NCI-H1048 (cell line): Measurements from ENCODE around the gene SMIM44.
"Not testable (repeated sequence)": the region's sequence is repeated elsewhere in the genome, so short reads cannot be mapped to it uniquely, and the experiment has no call there.

Experiments
- DNase-seq: peaks from one replicate; lab custom pipeline; 2025; lab: John Stamatoyannopoulos, UW

SMIM44 gene

DNA sequence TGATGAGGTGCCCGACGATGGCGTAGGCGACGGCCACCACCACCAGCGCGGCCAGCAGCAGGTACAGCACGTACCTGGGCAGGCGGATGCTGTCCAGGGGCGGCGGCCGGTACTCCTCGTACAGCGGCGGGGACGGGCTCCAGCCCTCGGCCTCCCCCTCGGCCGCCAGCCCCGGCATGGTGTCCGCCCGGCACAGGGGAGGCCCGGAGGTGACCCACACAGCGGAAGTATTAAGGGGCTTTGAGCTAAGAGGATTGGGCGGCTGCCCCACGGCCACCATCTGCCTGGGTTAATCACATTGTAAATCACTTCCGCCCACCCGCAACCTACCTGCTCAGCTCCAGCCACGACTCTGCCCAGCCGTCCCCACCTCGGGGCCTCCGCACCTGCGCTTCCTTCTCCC lies at the start of gene SMIM44:
Gene SMIM44 (minus strand): TSS at position 216 of the 403 bp plus-strand sequence. CDS start 38 bp downstream, at position 178.
- no peak for DNase-seq

DNA sequence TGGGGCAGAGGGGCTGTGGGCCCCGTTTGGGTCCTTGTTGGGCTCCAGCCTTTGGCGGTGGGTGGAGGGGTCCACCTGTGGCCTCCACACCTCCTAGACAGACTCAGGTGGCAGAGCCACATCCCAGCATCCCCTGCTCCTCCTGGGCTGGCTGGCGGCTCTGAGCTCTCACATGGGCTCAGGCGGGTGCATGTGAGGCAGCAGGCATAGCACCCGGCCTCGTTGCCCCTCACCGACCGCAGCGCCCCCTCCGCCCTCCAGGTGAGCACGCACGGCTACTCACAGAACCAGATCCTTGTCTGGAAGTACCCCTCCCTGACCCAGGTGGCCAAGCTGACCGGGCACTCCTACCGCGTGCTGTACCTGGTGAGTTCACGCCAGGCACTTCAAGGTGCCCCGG lies 49.8 kb upstream of the SMIM44 start:
- DNase-seq = no peak

DNA sequence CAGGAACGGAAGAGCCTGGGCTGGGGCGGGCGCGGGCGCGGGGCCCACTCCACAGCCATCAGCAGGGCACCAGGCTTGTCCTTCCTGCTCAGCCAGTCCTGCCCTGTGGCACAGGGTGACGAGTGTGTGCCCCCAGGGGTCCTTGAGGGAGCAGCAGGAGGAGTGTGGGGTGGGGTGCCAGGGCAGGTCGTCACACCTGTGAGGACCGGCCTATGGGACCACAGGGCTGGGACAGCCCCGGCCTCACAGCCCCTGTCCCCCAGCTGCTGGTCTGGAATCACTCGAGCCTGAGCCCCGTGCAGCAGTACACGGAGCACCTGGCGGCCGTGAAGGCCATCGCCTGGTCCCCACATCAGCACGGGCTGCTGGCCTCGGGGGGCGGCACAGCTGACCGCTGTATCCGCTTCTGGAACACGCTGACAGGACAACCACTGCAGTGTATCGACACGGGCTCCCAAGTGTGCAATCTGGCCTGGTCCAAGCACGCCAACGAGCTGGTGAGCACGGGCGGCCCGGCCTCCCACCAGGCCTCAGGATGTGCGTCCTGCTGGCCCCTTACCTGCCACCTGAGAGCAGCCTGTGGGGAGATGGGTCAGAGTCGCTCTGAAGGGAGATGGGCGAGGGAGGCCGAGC lies 49.0 kb upstream of the SMIM44 start:
- no peak for DNase-seq

DNA sequence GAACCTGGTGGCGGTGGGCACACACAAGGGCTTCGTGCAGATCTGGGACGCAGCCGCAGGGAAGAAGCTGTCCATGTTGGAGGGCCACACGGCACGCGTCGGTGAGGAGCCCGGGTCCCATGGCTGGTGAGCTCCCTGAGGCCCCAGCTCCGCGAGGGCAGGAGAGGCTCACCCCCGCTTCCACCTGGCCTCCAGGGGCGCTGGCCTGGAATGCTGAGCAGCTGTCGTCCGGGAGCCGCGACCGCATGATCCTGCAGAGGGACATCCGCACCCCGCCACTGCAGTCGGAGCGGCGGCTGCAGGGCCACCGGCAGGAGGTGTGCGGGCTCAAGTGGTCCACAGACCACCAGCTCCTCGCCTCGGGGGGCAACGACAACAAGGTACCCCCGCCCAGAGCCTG lies 48.5 kb upstream of the SMIM44 start:
- no peak for DNase-seq

DNA sequence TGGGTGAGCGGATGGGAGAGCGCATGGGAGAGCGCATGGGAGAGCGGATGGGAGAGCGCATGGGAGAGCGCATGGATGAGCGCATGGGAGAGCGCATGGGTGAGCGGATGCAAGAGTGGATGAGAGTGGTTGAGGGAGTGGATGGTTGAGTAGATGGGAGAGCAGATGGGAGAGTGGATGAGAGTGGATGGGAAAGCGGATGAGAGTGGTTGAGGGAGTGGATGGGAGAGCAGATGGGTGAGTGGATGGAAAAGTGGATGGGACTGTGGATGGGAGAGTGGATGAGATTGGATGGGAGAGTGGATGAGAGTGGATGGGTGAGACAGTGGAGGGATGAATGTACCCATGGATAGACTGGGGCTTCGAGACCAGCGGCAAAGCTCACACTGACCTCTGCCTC lies 47.1 kb upstream of the SMIM44 start:
- DNase-seq = no peak

DNA sequence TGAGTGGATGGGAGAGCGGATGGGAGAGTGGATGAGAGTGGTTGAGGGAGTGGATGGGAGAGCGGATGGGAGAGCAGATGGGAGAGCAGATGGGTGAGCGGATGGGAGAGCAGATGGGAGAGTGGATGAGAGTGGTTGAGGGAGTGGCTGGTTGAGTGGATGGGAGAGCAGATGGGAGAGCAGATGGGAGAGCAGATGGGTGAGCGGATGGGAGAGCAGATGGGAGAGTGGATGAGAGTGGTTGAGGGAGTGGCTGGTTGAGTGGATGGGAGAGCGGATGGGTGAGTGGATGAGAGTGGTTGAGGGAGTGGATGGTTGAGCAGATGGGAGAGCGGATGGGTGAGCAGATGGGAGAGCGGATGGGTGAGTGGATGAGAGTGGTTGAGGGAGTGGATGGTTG lies 46.1 kb upstream of the SMIM44 start:
- DNase-seq = not testable (repeated sequence)

DNA sequence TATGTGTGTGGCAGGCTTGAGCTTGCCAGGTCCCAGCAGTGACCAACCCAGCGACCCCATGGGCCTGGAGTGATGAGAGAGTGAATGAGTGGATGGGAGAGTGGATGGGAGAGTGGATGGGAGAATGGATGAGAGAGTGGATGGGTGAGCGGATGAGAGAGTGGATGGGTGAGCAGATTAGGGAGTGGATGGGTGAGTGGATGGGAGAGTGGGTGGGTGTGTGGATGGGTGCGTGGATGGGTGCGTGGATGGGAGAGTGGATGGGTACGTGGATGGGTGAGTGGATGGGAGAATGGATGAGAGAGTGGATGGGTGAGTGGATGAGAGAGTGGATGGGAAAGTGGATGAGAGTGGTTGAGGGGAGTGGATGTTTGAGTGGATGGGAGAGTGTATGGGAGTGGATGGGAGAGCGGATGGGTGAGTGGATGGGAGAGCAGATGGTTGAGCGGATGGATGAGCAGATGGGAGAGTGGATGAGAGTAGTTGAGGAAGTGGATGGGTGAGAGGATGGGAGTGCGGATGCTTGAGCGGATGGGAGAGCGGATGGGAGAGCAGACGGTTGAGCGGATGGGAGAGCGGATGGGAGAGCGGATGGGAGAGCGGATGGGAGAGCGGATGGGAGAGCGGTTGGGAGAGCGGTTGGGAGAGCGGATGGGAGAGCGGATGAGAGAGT lies 45.4 kb upstream of the SMIM44 start:
- DNase-seq = no peak

DNA sequence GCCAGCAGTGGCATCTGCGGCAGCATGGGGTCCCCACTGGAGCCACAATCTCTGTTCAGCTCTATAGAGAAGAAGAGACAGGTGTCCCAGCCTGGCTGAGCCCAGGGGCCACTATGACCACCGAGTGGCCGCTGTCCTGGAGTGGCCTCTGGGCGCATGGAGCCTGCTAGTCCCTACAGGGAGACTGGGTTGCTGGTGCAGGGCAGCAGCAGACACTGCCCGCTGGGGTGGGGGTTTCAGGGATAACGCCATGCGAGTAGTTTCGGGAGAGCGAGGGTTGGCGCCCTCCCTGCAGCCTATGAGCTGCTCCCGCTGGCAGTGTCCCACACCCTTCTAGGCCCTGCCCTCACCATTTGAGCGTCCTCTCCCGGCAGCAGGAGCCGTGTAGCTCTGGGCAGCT lies 44.8 kb upstream of the SMIM44 start:
- DNase-seq = no peak

DNA sequence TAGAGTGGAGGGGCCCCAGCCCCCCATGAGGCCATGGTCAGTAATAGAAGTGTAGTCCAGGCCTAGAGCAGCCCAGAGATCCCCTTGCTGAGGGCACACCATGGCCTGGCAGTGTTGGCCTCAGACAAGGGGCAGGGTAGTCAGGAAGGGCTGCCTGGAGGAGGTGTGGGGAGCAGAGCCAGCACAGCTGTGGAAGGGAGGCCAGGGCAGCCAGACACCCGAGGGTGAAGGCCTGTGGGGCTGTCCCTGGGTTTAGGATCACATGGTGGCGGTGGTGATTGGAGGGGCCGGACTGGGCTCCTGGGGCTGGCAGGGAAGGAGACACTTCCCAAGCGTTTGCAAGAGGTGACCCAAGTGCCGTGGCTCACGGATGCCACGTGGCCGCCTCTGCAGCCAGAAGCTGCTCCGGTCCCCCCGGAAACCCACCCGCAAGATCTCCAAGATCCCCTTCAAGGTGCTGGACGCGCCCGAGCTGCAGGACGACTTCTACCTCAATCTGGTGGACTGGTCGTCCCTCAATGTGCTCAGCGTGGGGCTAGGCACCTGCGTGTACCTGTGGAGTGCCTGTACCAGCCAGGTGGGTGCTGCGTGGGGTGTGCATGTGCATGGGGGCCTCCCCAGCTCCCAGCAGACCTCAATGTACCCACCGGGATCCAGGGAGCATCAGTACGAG lies 44.1 kb upstream of the SMIM44 start:
- no peak for DNase-seq

DNA sequence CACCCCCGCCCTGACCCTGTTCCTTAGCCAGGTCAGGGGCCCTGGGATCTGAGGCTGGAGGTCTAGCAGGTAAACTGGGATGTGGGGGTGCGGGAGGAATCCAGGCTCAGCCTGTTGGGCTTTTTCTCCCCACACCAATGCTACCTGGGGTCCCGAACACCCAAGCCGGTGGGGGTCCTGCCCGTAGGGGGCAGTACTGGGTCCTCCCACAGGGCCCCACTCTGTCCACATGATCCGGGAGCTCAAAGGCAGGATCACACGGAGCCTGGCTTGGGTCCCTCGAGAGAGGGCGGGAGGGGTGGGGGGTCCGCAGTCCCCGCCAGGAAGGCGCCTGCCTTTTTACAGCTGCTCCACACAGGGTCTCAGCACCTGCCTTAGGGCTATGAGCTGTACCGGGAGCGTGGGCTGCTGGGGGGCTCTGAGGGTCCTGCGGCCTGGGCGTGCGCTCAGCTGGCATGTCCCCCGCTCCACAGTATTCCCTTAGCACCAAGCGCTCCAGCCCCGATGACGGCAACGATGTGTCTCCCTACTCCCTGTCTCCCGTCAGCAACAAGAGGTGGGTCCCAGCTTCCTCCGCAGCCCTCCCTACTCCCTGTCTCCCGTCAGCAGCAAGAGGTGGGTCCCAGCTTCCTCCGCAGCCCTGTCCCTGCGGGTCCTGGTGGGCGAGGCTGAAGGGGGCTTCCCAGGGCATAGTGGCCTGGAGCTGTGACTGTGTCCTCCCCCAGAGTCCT lies 43.4 kb upstream of the SMIM44 start:
- DNase-seq = no peak

DNA sequence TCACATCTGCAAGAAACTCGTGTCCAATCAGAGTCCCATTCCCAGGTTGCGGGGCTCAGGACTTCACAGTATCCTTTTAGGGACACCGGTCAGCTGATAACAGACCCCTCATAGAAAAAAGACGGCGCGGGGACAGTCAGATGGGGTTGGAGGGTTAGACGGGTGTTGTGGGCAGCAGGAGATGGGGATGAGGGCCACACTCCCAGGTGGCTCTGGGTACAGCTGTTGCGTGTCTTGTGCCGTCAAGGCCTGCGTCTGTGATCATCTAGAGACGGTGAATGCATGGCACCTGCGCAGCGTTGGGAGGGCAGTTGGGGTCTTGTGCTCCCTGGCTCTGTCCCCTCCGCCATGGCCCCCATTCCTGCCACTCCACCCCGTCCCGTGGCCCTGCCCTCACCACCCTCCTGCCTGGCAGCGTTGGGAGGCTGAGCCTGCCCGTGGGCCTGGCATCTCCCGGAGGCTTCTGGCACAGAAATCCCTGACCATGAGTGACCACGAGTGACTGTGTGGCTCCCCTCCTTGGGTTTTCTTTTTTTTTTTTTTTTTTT lies 41.7 kb upstream of the SMIM44 start:
- DNase-seq = no peak

DNA sequence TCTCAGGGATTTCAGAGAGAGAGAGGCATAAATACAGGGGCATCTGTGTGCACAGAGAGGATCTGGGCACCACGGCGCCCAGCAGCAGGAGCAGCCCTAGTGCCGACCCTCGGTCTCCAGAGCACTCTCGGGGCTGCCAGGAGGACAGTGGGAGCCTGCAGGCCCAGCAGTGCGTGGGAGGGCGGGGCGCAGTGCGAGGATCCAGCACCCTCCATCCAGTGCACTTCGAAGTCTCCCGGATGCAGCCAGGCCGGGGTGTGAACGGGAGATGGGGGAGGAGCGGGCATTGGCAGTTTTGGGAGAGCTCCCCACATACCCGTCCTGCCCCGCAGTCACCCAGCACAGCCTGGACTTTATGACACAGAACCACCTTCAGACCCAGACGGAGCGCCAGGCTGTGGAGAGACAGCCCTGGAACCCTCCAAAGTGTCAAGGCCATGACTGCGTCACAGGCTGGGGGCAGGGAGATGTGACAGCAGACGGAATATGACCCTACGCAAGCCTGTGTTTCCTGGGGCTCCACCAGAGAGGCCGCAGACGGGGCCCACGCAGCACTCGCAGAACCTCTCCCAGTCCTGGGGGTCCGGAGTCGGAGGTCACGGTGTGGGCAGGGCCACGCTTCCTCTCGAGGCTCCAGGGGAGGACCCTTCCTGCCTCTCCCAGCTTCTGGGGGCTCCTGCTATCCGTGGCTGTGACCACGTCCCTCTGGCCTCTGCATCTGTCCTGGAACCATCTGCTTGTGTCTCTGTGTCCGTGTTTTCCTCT lies 41.0 kb upstream of the SMIM44 start:
- DNase-seq = no peak

DNA sequence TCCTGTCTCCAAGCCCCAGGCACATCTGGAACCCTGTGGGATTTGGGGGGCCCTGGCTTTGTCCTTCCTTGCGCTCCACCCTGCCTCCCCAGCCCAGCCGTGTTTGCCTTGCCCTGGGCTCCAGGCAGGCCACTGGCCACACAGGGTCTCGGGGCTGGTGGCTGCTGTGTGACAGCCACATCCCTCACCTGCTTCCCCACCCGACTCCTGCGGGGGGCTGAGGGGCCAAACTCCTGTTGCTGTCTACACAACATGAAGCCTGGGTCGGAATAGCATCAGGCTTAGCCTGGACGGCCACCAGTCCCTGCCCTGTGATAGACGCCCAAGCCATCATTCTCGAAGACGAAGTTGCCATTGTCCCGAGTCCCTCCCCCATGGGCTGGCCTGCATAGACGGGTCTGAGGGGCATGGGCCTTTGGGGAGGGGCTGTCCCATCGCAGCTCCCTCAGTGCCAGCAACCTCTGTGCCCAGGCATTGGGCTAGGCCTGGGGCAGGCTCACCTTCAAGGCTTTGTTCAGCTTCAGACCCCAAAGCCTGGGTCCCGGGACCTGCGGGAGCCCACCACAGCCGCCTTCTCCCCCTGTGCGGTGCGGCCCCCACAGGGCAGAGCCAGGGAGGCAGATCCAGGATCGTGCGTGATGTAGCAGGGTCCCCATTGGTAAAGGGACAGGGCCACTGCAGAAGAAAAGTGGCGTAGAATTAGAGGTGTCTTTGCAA lies 40.3 kb upstream of the SMIM44 start:
- DNase-seq = no peak

DNA sequence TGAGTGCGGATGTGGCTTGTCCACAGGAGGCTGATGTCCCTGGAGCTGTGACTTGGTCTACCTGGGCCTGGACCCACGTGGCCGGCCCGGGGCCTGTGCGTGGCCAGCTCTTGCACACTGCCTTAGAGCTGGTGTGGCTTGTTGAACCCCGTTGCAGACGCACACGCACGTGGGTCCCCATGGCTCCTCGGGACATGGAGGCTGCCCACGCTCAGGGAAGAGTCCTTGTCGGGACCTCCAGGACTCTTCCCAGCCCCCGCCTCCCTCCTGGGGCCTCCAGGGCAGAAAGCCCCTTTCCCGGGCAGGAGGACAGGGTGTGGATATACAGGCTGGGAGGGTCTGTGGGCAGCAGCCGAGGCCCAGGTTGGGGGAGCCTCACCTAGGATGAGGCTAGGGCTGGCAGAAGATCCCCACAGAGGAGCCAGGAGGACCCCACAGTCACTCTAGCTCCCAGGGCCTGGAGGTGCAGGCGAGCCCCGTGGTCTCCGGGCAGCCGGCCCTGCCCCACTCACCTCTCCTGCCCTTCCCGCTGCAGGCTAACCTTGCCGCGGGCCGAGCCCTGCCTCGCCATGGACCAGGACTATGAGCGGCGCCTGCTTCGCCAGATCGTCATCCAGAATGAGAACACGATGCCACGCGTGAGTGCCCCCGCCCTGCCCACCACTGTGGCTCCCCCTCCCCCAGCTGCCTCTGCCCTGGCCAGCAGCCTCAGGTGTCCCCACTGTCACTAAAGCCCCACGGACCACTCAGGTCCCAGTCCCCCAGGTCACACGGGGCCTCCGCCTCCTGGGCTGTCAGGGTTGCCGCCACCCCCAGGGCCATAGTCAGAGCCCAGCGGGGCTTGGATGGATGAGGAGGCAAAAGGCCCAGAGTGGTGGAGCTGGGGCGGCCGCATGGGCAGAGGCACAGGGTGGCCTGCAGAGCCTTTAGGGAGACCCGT lies 39.5 kb upstream of the SMIM44 start:
- DNase-seq = no peak

DNA sequence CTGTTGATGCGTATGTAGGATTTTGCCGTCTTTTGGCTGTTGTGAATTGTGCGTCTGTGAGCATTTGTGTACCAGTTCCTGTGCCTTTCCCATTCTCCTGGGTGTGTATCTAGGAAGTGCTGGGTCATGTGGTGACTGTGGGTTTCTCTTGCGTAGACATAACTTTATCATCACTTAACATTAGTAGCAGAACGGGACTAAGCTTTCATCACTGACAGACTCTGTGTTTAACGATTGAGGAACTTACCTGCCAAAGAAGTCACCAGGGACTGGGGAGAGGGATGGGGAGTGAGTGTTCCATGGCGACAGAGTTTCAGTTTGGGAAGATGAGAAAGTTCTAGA lies 37.8 kb upstream of the SMIM44 start:
- DNase-seq = no peak

DNA sequence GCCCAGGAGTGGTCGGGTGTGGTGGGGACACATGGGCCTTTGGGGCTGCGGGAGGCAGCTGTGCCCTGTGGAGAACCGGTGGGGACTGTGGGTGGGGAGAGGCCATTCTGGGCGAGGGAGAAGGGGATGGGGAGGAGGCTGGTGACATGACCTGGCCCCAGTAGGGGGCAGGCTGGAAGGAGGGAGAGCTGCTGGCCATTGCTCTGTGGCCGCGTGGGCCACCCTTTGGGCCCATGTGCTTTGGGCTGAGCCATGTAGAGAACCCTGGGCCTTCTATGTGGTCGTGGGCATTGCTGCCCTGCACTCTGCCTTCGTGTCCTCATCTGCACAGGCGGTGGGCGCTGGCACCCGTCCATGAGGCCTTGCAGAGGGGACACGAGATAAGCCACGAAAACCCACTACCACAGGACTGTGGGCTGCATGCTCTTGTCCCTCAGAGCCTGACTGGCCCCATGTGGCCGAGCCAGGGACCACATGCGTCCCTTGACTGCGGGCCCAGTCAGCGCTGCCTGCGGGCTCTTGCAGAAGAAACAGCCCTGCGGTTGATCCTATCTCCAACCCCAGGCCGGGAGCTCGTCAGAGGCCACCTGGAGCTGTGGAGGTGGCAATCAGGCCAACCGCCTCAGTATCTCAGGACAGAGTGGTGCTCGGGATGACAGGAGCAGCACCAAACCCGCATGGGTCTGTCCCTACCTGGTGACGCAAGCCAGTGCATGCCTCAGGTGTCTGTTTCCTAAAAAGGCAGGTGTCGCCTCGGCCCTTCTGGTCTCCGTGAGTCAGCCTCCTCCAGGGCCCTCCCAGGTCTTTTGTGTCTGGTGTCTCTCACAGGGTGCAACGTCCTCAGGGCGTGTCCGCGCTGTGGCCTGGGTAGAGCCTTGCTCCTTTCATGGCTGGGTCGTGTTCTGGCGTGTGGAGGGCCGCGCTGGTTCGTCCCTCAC lies 37.2 kb upstream of the SMIM44 start:
- no peak for DNase-seq

DNA sequence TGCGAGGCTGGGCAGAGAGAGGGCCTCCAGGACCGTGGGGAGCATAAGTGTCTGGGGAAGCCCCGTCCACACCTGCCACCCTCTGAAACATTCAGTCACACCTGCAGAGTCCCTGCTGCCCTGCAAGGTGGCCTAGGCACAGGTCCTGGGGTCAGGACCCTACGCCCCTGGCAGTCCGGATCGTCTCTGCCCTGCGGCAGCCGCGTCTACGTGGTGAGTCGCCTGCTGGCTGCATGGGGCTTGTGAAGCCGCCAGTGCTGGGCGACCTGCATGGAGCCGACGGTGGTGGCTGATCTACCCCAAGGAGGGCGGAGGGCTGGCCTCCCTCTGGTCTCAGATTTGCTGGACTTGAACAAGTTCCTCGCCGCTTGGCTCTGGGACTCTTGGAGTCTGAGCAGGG lies 35.9 kb upstream of the SMIM44 start:
- DNase-seq = no peak

DNA sequence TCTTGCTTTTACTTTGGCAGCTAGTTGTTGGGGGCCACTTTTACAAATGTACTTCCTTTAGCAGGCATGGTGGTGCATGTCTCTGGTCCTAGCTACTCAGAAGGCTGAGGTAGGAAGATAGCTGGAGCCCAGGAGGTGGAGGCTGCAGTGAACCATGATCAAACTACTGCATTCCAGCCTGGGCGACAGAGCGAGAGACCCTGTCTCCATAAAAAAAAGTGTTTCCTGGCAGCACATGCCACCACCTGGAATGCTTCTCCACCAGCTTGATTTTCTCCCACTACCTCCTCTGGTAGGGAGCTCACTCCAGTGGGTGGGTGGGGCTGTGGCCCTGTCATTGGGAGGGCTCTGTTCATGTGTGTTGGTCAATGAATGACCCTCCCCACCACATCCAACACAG lies 35.4 kb upstream of the SMIM44 start:
- DNase-seq = no peak

DNA sequence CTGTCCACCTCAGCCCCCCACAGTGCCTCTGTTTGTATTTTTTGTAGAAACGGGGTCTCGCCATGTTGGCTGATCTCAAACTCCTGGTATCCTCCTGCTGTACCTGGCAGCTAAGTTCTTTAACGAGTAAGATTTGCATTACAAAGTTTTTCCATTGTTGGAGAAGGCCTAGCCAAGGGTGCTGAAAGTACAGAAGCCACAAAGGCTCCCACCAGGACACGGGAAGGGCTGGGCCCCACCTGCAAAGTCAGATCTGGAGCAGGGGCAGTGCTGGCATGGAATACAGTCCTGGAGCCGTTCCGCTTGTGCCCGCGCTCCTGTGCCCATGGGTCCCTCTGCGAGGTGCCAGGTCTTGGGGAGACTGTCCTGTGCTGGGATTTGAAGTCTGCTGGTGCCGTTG lies 35.0 kb upstream of the SMIM44 start:
- DNase-seq = no peak
